ENCODE measurements around the gene CRB2. TPM values are rescaled to one million over a fixed set of nuclear protein-coding genes. Genes with fewer than 3 reads are reported as not detected.

The CRB2 gene
- polyA plus RNA-seq, 3 donors from 2014 or later: 0.04 TPM; not detected in 2

GRCh38 chr9:123358181-123358905 is 2.3 kb downstream of the CRB2 start:
- H3K27me3 Mint-ChIP-seq (ENCODE audit: low read depth in 3 of 3): peaks cover 0 to 4% (median 0%) of the 10 kb centered on the region in 3 donors
- no peak overlapping the region for H3K4me3 Mint-ChIP-seq
- no peaks in the 10 kb centered on the region for H3K36me3 Mint-ChIP-seq
- no peaks in the 10 kb centered on the region for H3K9me3 Mint-ChIP-seq
- peaks cover 6% of the 10 kb centered on the region in 2 donors for H3K4me1 Mint-ChIP-seq
- H3K27ac Mint-ChIP-seq: no peak overlapping the region
- no peak for DNase-seq

- no peaks in the 10 kb centered on the region for H3K9me3 Mint-ChIP-seq
- DNase-seq: no peak
- H3K27me3 Mint-ChIP-seq (ENCODE audit: low read depth in 3 of 3): peaks cover 0 to 4% (median 0%) of the 10 kb centered on the region in 3 donors
- H3K4me3 Mint-ChIP-seq: no peak overlapping the region
- H3K36me3 Mint-ChIP-seq: no peaks in the 10 kb centered on the region
- H3K4me1 Mint-ChIP-seq: peaks cover 5 to 6% of the 10 kb centered on the region in 2 donors
- H3K27ac Mint-ChIP-seq: no peak overlapping the region
Observed at GRCh38 chr9:123359106-123359505, 3.1 kb downstream of the CRB2 start.

DNA sequence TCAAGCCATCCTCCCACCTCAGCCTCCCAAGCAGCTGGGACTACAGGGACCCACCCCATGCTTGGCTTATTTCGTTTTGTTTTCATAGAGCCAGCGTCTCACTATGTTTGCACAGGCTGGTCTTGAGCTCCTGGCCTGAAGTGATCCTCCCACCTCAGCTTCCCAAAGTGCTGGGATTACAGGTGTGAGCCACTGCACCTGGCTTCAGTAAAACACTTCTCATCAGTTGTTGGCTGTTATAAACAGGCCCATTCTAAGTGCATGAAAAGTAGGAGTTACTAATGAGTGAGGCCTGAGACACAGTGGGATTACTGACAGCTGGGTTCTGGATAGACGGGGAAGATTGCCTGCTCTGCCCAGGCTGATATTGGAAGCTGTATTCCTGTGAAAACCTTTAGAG is 3.5 kb downstream of the CRB2 start:
- Mint-ChIP-seq H3K9me3 (no peaks in the 10 kb centered on the region), H3K27me3 (ENCODE audit: low read depth in 3 of 3) (peaks cover 0 to 4% (median 0%) of the 10 kb centered on the region in 3 donors), H3K4me3 (no peak overlapping the region), H3K4me1 (peaks cover 4 to 6% of the 10 kb centered on the region in 2 donors), H3K27ac (peak overlapping the region in 1 of 6 donors; percentile 45), H3K36me3 (no peaks in the 10 kb centered on the region)
- no peak for DNase-seq

DNA sequence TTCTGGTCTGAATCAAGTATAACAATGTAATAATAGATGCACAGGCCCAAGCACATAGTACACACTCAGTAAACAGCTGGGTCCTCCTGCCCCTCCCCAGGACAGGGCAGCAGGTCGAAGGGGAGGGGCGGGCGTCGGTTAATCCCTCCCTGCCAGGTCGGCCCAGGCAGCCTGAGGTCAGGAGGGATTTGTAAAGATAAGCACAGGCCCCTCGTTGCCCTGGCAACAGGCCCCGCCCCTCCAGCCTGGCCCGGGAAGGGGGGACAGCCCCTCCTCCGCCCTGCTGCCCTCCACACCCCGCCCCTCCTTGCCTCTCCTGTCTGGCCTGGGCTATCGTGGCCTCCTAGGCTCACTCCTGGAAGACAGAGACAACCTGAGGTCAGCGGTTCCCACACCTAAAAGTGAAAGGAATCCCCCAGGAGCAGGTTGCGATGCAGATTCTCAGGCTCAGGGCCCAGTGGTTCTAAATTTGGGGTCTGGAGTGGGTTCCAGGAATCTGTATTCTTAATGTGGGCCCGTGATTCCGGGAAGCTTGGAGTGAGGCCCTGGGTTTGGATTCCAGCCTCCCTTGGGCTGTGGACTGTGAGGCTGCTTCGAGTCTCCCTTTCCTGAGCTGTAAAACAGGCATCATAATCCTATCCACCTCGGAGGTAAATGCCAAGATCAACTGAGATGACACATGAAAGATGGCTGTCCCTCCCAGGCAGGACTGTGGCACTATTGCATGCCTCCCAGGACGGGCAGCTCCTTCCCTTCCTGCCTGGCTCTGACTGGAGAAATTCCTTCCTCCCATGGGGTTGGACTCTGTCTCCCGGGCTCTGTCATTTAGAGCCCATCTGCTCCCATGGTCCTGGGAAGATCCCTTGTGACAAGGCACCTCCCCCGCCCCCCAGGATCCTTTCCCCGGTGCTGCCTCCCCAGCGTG is 4.4 kb downstream of the CRB2 start:
- no peaks in the 10 kb centered on the region for H3K36me3 Mint-ChIP-seq

GRCh38 chr9:123361086-123361730 is 5.2 kb downstream of the CRB2 start:
- no peak overlapping the region for H3K4me3 Mint-ChIP-seq
- peaks cover 0 to 6% (median 0%) of the 10 kb centered on the region in 3 donors for H3K27me3 Mint-ChIP-seq (ENCODE audit: low read depth in 3 of 3)
- no peak overlapping the region for H3K27ac Mint-ChIP-seq

More for the DNA sequence above, 4.4 kb downstream of the CRB2 start:
- peak in 1 of 3 donors; percentile 31 for DNase-seq
- H3K27me3 Mint-ChIP-seq (ENCODE audit: low read depth in 3 of 3): peaks cover 0 to 6% (median 0%) of the 10 kb centered on the region in 3 donors
- no peak overlapping the region for H3K4me3 Mint-ChIP-seq
- H3K27ac Mint-ChIP-seq: no peak overlapping the region
- H3K4me1 Mint-ChIP-seq: peaks cover 4 to 6% of the 10 kb centered on the region in 2 donors
- H3K9me3 Mint-ChIP-seq: no peaks in the 10 kb centered on the region

DNA sequence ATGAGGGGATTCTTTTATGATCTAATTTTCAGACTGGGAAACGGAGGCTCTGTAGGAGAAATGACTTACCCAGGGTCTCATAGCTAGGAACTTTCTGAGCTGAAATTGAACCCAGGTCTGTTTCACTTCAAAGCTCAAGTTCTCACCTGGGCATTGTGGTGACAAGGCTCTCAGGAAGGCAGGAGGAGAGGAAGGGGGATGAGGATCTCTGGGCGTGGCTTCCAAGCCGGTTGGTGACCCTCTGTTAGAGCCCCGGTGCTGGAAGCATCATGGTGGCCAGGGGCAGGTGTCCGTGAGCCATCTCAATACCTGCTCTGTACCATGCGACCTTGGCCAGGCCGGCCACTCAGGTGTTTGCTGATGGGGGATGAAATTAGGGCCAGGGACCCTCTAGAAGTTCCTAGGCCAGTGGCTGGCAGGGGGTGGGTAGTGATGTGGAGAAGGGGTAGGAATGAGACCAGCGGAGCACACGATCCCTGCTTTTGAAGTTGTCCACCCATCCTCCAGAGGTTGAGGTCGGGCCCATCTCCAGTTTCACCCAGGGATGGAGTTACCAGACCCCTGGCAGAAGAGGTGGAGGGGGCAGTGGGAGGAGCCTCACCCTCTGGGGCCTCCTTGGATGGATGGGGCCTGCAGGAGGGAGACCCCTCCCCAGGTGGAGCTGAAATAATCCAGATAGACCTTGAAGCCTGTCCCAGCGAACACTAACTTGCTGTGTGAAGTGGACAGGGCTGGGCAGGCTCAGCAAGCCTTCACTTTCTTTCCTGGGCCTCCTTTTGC is 5.9 kb downstream of the CRB2 start:
- H3K4me1 Mint-ChIP-seq: peaks cover 4 to 6% of the 10 kb centered on the region in 2 donors
- no peak overlapping the region for H3K27ac Mint-ChIP-seq
- DNase-seq: no peak

More at GRCh38 chr9:123361086-123361730, 5.2 kb downstream of the CRB2 start:
- Mint-ChIP-seq H3K4me1 (peaks cover 4 to 6% of the 10 kb centered on the region in 2 donors), H3K36me3 (no peaks in the 10 kb centered on the region), H3K9me3 (no peaks in the 10 kb centered on the region)
- DNase-seq: no peak

GRCh38 chr9:123362856-123363255 is 6.9 kb downstream of the CRB2 start:
- Mint-ChIP-seq H3K4me3 (no peak overlapping the region), H3K27me3 (ENCODE audit: low read depth in 3 of 3) (peaks cover 0 to 2% (median 0%) of the 10 kb centered on the region in 3 donors), H3K36me3 (no peaks in the 10 kb centered on the region), H3K27ac (no peak overlapping the region), H3K9me3 (no peaks in the 10 kb centered on the region), H3K4me1 (peaks cover 4 to 6% of the 10 kb centered on the region in 2 donors)
- DNase-seq: no peak

More for the DNA sequence above, 5.9 kb downstream of the CRB2 start:
- Mint-ChIP-seq H3K36me3 (no peaks in the 10 kb centered on the region), H3K27me3 (ENCODE audit: low read depth in 3 of 3) (peaks cover 0 to 2% (median 0%) of the 10 kb centered on the region in 3 donors), H3K4me3 (no peak overlapping the region), H3K9me3 (no peaks in the 10 kb centered on the region)

GRCh38 chr9:123364241-123364824 is 8.3 kb downstream of the CRB2 start:
- Mint-ChIP-seq H3K27me3 (ENCODE audit: low read depth in 3 of 3) (peaks cover 0 to 6% (median 2%) of the 10 kb centered on the region in 3 donors), H3K9me3 (no peaks in the 10 kb centered on the region), H3K4me3 (no peak overlapping the region), H3K27ac (no peak overlapping the region), H3K4me1 (peaks cover 2 to 6% of the 10 kb centered on the region in 2 donors), H3K36me3 (no peaks in the 10 kb centered on the region)
- no peak for DNase-seq

DNA sequence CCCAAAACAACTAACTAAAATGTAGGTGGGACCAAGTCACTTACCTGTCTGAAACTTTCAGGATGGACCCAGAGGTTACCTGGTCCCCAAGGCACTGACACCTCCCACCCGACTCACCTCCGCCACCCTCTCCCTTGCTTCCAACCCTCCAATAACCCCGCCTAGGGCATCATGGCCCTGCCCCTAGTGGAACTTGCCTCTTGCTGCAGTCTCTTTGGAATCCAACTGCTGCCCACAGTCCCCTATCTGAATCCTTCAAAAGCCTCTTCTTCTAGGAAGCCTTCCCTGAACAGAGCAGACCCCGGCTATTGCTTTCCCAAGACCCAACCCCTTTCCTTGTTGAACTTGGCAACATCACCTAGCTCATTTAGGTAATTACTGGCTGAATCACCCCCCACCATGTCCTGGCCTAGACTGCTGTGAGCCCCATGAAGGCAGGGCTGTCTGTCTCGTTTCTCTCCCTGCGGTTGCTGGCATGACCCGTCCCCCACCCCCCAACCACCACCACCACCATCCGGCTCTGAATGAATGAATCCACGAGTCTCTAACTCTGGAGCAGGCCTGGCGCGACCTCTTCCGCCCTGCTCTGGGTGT is 9.4 kb downstream of the CRB2 start:
- Mint-ChIP-seq H3K36me3 (no peaks in the 10 kb centered on the region), H3K27me3 (ENCODE audit: low read depth in 3 of 3) (peaks cover 0 to 6% (median 5%) of the 10 kb centered on the region in 3 donors)

DNA sequence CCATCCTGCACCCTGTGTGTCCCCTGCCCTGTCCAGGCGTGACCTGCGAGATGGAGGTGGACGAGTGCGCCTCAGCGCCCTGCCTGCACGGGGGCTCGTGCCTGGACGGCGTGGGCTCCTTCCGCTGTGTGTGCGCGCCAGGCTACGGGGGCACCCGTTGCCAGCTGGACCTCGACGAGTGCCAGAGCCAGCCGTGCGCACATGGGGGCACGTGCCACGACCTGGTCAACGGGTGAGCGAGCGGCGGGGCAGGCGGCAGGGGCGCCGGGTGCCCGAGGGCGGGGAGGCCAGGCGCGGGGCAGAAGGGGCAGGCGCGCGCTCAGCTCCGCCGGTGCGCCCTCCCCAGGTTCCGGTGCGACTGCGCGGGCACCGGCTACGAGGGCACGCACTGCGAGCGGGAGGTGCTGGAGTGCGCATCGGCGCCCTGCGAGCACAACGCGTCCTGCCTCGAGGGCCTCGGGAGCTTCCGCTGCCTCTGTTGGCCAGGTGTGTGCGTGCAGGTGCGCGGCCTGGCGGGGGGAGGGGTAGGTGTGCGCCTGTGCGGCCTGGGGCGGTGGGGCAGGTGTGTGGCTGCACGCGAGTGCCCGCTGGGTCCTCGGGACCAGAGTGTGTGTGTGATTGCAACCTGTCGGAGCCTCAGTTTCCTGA is 10.0 kb downstream of the CRB2 start:
- Mint-ChIP-seq H3K27me3 (ENCODE audit: low read depth in 3 of 3) (peaks cover 0 to 6% (median 5%) of the 10 kb centered on the region in 3 donors), H3K27ac (no peak overlapping the region), H3K4me1 (no peaks in the 10 kb centered on the region), H3K4me3 (no peak overlapping the region), H3K36me3 (no peaks in the 10 kb centered on the region), H3K9me3 (no peaks in the 10 kb centered on the region)
- no peak for DNase-seq

More for the DNA sequence above, 9.4 kb downstream of the CRB2 start:
- Mint-ChIP-seq H3K9me3 (no peaks in the 10 kb centered on the region), H3K4me1 (no peaks in the 10 kb centered on the region), H3K27ac (no peak overlapping the region), H3K4me3 (no peak overlapping the region)
- DNase-seq: no peak

- Mint-ChIP-seq H3K27me3 (ENCODE audit: low read depth in 3 of 3) (peaks cover 2 to 8% (median 6%) of the 10 kb centered on the region in 3 donors), H3K4me3 (no peak overlapping the region), H3K9me3 (no peaks in the 10 kb centered on the region), H3K36me3 (no peaks in the 10 kb centered on the region), H3K27ac (no peak overlapping the region), H3K4me1 (no peaks in the 10 kb centered on the region)
- no peak for DNase-seq
Observed at GRCh38 chr9:123368023-123368422, 12.0 kb downstream of the CRB2 start.

DNA sequence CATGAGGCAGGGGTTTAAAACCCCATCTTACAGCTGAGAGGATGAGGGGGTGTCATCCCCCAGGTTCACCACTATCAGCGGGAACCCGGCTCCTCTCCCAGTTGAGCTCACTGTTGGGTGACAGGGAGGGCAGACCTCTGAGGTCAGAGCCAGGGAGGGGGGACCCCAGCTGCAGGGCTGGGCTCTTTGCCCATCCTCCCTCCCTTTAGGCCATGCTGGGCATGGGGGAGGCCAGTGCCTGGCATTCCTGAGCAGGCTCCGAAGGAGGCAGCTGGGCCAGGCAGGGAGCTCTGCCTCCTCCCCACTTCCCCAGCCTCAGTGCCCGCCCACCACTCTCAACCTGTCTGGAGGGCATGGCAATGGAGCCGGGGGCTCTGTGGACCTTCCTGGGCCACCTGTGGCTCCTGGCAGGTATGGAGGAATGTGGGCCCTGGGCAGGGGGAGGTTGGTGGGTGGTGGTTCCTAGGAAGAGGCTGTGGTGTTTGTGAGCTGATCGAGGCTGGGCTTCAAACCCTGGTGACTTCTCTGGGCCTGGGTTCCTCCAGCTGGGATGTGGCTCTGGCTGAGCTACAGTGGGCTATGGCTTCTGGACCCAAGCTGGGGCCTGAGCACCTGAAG is 12.6 kb downstream of the CRB2 start:
- Mint-ChIP-seq H3K36me3 (no peaks in the 10 kb centered on the region), H3K9me3 (no peaks in the 10 kb centered on the region)
- no peak for DNase-seq

More for the DNA sequence above, 12.6 kb downstream of the CRB2 start:
- H3K27ac Mint-ChIP-seq: no peak overlapping the region
- H3K4me3 Mint-ChIP-seq: no peak overlapping the region
- H3K27me3 Mint-ChIP-seq (ENCODE audit: low read depth in 3 of 3): peaks cover 2 to 8% (median 6%) of the 10 kb centered on the region in 3 donors
- no peaks in the 10 kb centered on the region for H3K4me1 Mint-ChIP-seq
